Gastrocnemius medialis (tissue), 4 donors: ENCODE data around the gene ADAM12.

ENCODE experiments used
- POLR2A ChIP-seq, 2 donors: fragments of 450-650 bp; IDR thresholded peaks; one replicate each; pipeline ENCODE4 v1.6.1; 2017; ENCODE audit warnings: antibody characterized with exemption in 2 of 2, mild to moderate bottlenecking in 2 of 2, moderate library complexity in 2 of 2
- TF ChIP-seq, protein P1 (sequence below), 5 experiments: fragments of 450-650 bp in 3 of 5; fragments of 200-600 bp in 2 of 5; sonication (generic) in 2 of 5; IDR thresholded peaks in 4 of 5; conservative IDR thresholded peaks in 1 of 5; 1 replicate in 4 of 5; 2 replicates in 1 of 5; pipeline ENCODE4 v1.5.1; 2016 to 2019; ENCODE audit warnings: antibody characterized with exemption in 5 of 5, mild to moderate bottlenecking in 3 of 5, moderate library complexity in 3 of 5

DNA sequence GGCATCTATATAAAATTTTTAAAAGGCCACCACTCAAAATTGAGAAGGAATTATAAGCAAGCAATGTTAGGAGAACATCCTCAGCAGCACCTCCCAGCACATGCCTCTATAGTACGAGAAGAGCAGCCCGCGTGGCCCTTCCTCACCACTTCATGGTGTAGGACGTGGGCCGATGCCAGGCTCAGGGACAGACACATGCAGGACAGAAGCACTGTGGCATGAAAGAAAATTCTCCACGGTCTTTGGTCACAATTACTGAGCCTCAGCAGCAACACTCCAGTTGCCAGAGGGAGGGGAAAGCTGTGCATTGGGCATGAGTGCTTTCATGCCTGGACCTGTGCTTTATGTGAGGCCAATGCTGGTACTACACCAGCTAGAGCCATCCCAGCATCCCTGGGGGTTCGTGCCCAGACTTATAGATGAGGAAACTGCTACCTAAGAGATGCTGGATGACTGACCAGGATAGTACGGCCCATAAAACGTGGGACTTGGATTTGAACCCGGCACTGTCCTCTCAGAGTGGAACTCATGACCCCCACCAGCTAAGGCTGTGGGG, 164.7 kb downstream of the ADAM12 start:
- TF ChIP-seq, protein P1, sequence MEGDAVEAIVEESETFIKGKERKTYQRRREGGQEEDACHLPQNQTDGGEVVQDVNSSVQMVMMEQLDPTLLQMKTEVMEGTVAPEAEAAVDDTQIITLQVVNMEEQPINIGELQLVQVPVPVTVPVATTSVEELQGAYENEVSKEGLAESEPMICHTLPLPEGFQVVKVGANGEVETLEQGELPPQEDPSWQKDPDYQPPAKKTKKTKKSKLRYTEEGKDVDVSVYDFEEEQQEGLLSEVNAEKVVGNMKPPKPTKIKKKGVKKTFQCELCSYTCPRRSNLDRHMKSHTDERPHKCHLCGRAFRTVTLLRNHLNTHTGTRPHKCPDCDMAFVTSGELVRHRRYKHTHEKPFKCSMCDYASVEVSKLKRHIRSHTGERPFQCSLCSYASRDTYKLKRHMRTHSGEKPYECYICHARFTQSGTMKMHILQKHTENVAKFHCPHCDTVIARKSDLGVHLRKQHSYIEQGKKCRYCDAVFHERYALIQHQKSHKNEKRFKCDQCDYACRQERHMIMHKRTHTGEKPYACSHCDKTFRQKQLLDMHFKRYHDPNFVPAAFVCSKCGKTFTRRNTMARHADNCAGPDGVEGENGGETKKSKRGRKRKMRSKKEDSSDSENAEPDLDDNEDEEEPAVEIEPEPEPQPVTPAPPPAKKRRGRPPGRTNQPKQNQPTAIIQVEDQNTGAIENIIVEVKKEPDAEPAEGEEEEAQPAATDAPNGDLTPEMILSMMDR (IDR thresholded peaks at IDR 0.05 in 4 of 5, conservative IDR thresholded peaks at IDR 0.05 in 1 of 5): no peak
- TF ChIP-seq POLR2A (IDR thresholded peaks at IDR 0.05): no peak
